K562 (cell line): ENCODE results near the gene JPT1. TPM values are rescaled to one million over a fixed set of nuclear protein-coding genes. Genes with fewer than 3 reads are reported as not detected.

Source experiments
- ARID1B ChIP-seq: fragments of 450-650 bp; IDR thresholded peaks from 2 replicates; pipeline ENCODE4 v1.6.1; 2016; ENCODE audit warnings: antibody characterized with exemption, mild to moderate bottlenecking, inconsistent platforms
- FIP1L1 ChIP-seq: fragments of 200-400 bp; formaldehyde crosslinking; IDR thresholded peaks from 2 replicates; pipeline ENCODE4 v1.6.1; 2018; ENCODE audit warnings: mild to moderate bottlenecking, low read depth, low read length; ENCODE audit not compliant: poor library complexity, severe bottlenecking
- HMG20B ChIP-seq: fragments of 250-450 bp; sonication (Bioruptor Pico); IDR thresholded peaks from 2 replicates; pipeline ENCODE4 v1.5.0; 2021; ENCODE audit warnings: mild to moderate bottlenecking
- HNRNPK ChIP-seq: fragments of 200-400 bp; formaldehyde crosslinking; IDR thresholded peaks from one replicate; pipeline ENCODE4 v1.6.1; 2018; ENCODE audit warnings: mild to moderate bottlenecking, low read depth, low read length; ENCODE audit not compliant: poor library complexity, severe bottlenecking
- KLF6 ChIP-seq: fragments of 250-450 bp; sonication (Bioruptor Pico); IDR thresholded peaks from 2 replicates; pipeline ENCODE4 v1.4.0; 2020; ENCODE audit warnings: mild to moderate bottlenecking, moderate library complexity, borderline replicate concordance
- MEF2D ChIP-seq: conservative IDR thresholded peaks from 2 replicates; pipeline ENCODE4 v1.6.1; 2016; ENCODE audit warnings: low read depth, missing genetic modification characterization, missing compliant biosample characterization
- MEIS2 ChIP-seq: fragments of 450-650 bp; IDR thresholded peaks from 2 replicates; pipeline ENCODE4 v1.6.1; 2014; ENCODE audit warnings: mild to moderate bottlenecking; ENCODE audit not compliant: partially characterized antibody
- NEUROD1 ChIP-seq: fragments of 150-350 bp; IDR thresholded peaks from 2 replicates; pipeline ENCODE4 v1.6.1; 2014; ENCODE audit warnings: borderline replicate concordance, low read length, low read depth; ENCODE audit not compliant: partially characterized antibody
- PCBP1 ChIP-seq: fragments of 200-400 bp; formaldehyde crosslinking; IDR thresholded peaks from 2 replicates; pipeline ENCODE4 v1.6.1; 2018; ENCODE audit warnings: mild to moderate bottlenecking, low read depth, low read length; ENCODE audit not compliant: poor library complexity, severe bottlenecking
- PTRF ChIP-seq: fragments of 450-650 bp; IDR thresholded peaks from 2 replicates; pipeline ENCODE4 v1.6.1; 2016; ENCODE audit warnings: mild to moderate bottlenecking, missing genetic modification characterization, missing compliant biosample characterization
- RBM34 ChIP-seq: fragments of 200-400 bp; formaldehyde crosslinking; IDR thresholded peaks from 2 replicates; pipeline ENCODE4 v1.6.1; 2018; ENCODE audit warnings: low read length, borderline replicate concordance; ENCODE audit not compliant: insufficient read depth
- TEAD1 ChIP-seq, 2 experiments: fragments of 450-650 bp in 1 of 2; sonication (generic) in 1 of 2; formaldehyde crosslinking; IDR thresholded peaks; 2 replicates each; pipeline versions ENCODE4 v1.4.0 to v1.8.0; 2020 to 2022; ENCODE audit warnings: mild to moderate bottlenecking in 2 of 2, missing genetic modification reagents in 1 of 2
- UBTF ChIP-seq, 2 experiments: IDR thresholded peaks; 2 replicates each; pipeline ENCODE4 v1.6.1; 2012; ENCODE audit warnings: improper control_type of control experiment in 2 of 2, low read depth in 2 of 2, low read length in 2 of 2, borderline replicate concordance in 1 of 2
- XRCC4 ChIP-seq: IDR thresholded peaks from one replicate; pipeline ENCODE4 v1.6.1; 2011; ENCODE audit not compliant: insufficient read depth, insufficient read length; ENCODE audit errors: extremely low read depth
- ZKSCAN8 ChIP-seq: fragments of 200-800 bp; sonication (Bioruptor generic); IDR thresholded peaks from 2 replicates; pipeline ENCODE4 v1.6.1; 2016; ENCODE audit warnings: missing genetic modification characterization, missing compliant biosample characterization
- ZNF184 ChIP-seq: sonication (generic); formaldehyde crosslinking; IDR thresholded peaks from 2 replicates; pipeline ENCODE4 v1.5.0; 2020; ENCODE audit warnings: missing genetic modification reagents
- polyA plus RNA-seq, 8 experiments: library from polyadenylated mRNA; depleted of rRNA in 4 of 8; stranded (reverse) in 5 of 8; unstranded in 3 of 8; fragments of >200 nt; fragmentation: Nextera tagmentation in 2 of 8; fragmentation: Illumina TruSeq in 1 of 8; extraction: Ambion mirVana in 2 of 8; extraction: Trizol in 1 of 8; gene quantifications; 2 replicates each; pipeline versions ENCODE4 v1.2.1 to v1.2.3, GENCODE V29; 2011 to 2014; ENCODE audit warnings: inconsistent platforms in 1 of 8, missing spikeins in 1 of 8
- total RNA-seq, 7 experiments: library from RNA; depleted of rRNA in 6 of 7; stranded (reverse); fragments of >200 nt in 6 of 7; fragmentation: Illumina TruSeq in 2 of 7; extraction: Trizol in 2 of 7; gene quantifications; 2 replicates each; pipeline versions ENCODE4 v1.2.1 to v1.2.3, GENCODE V29; 2011 to 2021; ENCODE audit warnings: low replicate concordance in 1 of 7
- TF ChIP-seq, protein P1 (sequence below): fragments of 450-650 bp; formaldehyde crosslinking; IDR thresholded peaks from 2 replicates; pipeline ENCODE4 v1.4.0; 2020; ENCODE audit warnings: mild to moderate bottlenecking, moderate library complexity
- TF ChIP-seq, protein P2 (sequence below): fragments of 450-650 bp; IDR thresholded peaks from 2 replicates; pipeline ENCODE4 v1.6.1; 2017; ENCODE audit warnings: antibody characterized with exemption

JPT1 gene
- total and polyA plus RNA-seq, 9 of the 15 experiments (the other 6 are each of a cell fraction or from before 2014, with no cell fraction given) = 56.7 to 292 (median 144) TPM

DNA sequence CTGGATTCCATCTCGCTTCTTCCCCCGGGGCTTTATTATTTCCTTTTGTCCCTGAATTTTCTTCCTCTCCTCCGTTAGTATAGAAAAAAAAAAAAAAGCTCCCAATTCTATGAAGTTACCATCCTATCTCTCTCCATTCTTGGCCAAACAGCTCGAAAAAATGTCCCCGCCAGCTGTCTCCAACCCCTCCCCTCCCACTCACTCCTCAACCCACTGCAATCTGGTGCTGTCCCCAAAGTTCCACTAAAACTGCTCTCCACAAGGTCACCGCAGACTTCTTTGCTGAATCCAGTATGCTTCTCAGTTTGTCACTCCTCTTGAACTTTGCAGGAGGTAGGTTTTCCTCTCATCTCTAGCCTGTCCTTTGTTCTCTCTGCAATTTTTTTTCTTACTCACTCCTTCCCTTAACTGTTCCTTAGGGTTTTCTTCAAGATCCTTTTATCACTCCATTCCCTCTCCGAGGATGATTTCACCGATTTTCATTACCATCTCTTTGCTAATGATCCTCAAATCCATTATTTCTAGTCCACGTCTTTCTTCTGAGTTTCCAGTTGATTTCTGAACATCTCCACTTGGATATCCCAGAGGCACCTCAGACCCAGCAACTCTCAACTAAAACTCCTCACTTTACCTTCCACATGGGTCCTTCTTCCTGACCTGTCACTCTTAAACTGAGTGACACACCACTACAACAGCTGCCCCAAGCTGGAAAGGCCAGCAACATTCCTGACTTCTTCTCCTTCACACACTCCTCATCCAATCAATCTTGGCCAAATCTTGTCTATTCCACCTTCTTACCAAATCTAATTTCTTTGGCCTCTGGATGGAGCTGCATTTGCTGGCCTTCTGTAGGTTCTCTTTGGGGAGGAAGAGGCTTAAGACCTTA is 29.9 kb upstream of the JPT1 start (continued):
- TF ChIP-seq UBTF (IDR thresholded peaks at IDR 0.05; ENCODE audit: borderline replicate concordance in 1 of 2, low read depth in 2 of 2, low read length in 2 of 2) (no peak), ZNF184 (CRISPR knock-in tag) (no peak), MEIS2 (peak; percentile 38), HMG20B (no peak), ARID1B (0 out of 2 replicates have a peak, but pooled peaks have one; percentile 8), MEF2D (tag) (no peak), PTRF (tag) (no peak), TEAD1 (CRISPR knock-in tag; IDR thresholded peaks at IDR 0.05) (no peak), KLF6 (CRISPR knock-in tag) (no peak), FIP1L1 (no peak), XRCC4 (no peak), NEUROD1 (no peak), PCBP1 (no peak), ZKSCAN8 (no peak), RBM34 (no peak), HNRNPK (no peak)
- TF ChIP-seq, protein P1, sequence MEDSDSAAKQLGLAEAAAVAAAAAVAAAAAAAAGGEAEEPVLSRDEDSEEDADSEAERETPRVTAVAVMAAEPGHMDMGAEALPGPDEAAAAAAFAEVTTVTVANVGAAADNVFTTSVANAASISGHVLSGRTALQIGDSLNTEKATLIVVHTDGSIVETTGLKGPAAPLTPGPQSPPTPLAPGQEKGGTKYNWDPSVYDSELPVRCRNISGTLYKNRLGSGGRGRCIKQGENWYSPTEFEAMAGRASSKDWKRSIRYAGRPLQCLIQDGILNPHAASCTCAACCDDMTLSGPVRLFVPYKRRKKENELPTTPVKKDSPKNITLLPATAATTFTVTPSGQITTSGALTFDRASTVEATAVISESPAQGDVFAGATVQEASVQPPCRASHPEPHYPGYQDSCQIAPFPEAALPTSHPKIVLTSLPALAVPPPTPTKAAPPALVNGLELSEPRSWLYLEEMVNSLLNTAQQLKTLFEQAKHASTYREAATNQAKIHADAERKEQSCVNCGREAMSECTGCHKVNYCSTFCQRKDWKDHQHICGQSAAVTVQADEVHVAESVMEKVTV = no peak
- TF ChIP-seq, protein P2, sequence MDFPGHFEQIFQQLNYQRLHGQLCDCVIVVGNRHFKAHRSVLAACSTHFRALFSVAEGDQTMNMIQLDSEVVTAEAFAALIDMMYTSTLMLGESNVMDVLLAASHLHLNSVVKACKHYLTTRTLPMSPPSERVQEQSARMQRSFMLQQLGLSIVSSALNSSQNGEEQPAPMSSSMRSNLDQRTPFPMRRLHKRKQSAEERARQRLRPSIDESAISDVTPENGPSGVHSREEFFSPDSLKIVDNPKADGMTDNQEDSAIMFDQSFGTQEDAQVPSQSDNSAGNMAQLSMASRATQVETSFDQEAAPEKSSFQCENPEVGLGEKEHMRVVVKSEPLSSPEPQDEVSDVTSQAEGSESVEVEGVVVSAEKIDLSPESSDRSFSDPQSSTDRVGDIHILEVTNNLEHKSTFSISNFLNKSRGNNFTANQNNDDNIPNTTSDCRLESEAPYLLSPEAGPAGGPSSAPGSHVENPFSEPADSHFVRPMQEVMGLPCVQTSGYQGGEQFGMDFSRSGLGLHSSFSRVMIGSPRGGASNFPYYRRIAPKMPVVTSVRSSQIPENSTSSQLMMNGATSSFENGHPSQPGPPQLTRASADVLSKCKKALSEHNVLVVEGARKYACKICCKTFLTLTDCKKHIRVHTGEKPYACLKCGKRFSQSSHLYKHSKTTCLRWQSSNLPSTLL = 0 out of 2 replicates have a peak, but pooled peaks have one; percentile 57
